Transverse colon (tissue), 4 donors: ENCODE data around the gene AGBL5.

Experiments used
- POLR2AphosphoS5 ChIP-seq, 3 donors: sonication (generic); formaldehyde crosslinking; IDR thresholded peaks; one replicate each; pipeline ENCODE4 v1.6.1; 2016; ENCODE audit warnings: antibody characterized with exemption in 3 of 3
- TF ChIP-seq, protein P1 (sequence below), 5 experiments: fragments of 200-600 bp in 3 of 5; fragments of 450-650 bp in 2 of 5; sonication (generic) in 3 of 5; IDR thresholded peaks; 1 replicate in 2 of 5; 2 replicates in 3 of 5; pipeline ENCODE4 v1.5.1; 2016 to 2017; ENCODE audit warnings: antibody characterized with exemption in 5 of 5, inconsistent platforms in 3 of 5, mild to moderate bottlenecking in 2 of 5, moderate library complexity in 1 of 5

DNA sequence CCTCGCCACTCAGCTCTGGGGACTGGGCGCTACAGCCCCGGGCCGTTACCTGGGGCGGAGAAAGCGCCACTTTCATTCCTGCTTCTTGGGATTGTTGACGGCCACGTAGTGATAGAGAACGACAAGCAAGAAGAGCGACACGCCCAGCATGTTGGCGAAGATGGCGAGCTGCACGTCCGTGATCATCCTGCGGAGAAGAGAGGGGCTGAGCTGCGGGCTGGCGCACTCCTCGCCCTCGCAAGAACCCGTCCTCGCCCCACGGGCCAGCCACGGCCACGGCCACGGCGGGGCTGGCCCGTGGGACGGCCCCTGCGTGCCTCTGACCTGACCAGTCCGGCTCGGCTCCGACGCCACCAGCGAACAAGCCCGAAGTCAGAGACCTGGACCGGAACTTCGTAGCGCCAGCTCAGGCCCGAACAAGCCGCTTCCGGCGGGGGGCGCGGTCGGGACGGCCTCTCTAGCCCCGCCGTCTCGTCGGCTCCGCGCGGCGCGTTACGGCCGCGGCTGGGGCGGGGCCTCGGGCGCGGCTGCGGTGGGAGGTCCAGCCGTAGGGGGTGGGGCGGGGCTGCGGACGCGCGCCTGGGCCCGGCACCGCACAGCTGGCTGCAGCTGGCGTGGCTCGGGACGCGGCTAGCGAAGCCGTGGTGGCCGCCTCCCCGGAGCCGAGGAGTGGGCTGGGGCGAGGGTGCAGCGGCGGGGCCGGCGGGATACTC, 20.0 kb downstream of the AGBL5 start, which contains the start of gene OST4:
- TF ChIP-seq, protein P1, sequence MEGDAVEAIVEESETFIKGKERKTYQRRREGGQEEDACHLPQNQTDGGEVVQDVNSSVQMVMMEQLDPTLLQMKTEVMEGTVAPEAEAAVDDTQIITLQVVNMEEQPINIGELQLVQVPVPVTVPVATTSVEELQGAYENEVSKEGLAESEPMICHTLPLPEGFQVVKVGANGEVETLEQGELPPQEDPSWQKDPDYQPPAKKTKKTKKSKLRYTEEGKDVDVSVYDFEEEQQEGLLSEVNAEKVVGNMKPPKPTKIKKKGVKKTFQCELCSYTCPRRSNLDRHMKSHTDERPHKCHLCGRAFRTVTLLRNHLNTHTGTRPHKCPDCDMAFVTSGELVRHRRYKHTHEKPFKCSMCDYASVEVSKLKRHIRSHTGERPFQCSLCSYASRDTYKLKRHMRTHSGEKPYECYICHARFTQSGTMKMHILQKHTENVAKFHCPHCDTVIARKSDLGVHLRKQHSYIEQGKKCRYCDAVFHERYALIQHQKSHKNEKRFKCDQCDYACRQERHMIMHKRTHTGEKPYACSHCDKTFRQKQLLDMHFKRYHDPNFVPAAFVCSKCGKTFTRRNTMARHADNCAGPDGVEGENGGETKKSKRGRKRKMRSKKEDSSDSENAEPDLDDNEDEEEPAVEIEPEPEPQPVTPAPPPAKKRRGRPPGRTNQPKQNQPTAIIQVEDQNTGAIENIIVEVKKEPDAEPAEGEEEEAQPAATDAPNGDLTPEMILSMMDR (IDR thresholded peaks at IDR 0.05), result no peak
- TF ChIP-seq POLR2AphosphoS5 (IDR thresholded peaks at IDR 0.05), result peak; percentile 85 to 96 (median 94)
